Neural crest cell (in vitro differentiated cells): ENCODE results near the gene IL1R1. TPM values are rescaled to one million over a fixed set of nuclear protein-coding genes. Genes with fewer than 3 reads are reported as not detected.

Experiments used
- total RNA-seq: library from RNA; stranded (reverse); gene quantifications from 2 replicates; pipeline ENCODE4 v1.2.1, GENCODE V29; 2021

Gene IL1R1
- total RNA-seq, 1 donor from 2014 or later, result 0.14 TPM

Other genes with a start within 250 kb of the IL1R1 start
- not detected in 2 replicates for gene IL1R2, start 150.8 kb upstream of the IL1R1 start, total RNA-seq
- gene IL1RL2, start 44.3 kb downstream of the IL1R1 start, total RNA-seq, result not detected in 2 replicates
- not detected in 2 replicates for gene IL1RL1, start 168.8 kb downstream of the IL1R1 start, total RNA-seq
- gene IL18R1, start 213.1 kb downstream of the IL1R1 start, total RNA-seq, result not detected in 2 replicates